GM23338 (cell line): ENCODE results near the gene RPA1. TPM values are rescaled to one million over a fixed set of nuclear protein-coding genes. Genes with fewer than 3 reads are reported as not detected.

Source experiments
- ATAC-seq: fragments of 200-7000 bp; cut with Tn5 transposase; 3 replicates; pipeline ENCODE4 v1.9.1; 2020
- DNase-seq: peaks from one replicate; pipeline ENCODE4 v3.0.0-alpha.2; 2015; ENCODE audit warnings: low spot score
- H2AFZ ChIP-seq: fragments of 200-600 bp; sonication (generic); 2 replicates; pipeline ENCODE4 v1.8.0; 2016; ENCODE audit warnings: antibody characterized with exemption, mild to moderate bottlenecking, moderate library complexity
- H3F3A ChIP-seq: fragments of 200-600 bp; sonication (generic); replicated peaks from 2 replicates; pipeline ENCODE4 v1.8.0; 2017; ENCODE audit warnings: antibody characterized with exemption, mixed run types, low read depth
- H3K27ac ChIP-seq: fragments of 200-600 bp; sonication (generic); 2 replicates; pipeline ENCODE4 v1.6.1; 2016; ENCODE audit warnings: low read depth
- H3K27me3 ChIP-seq: fragments of 200-600 bp; sonication (generic); 2 replicates; pipeline ENCODE4 v1.8.0; 2016; ENCODE audit warnings: mild to moderate bottlenecking, mixed run types, moderate library complexity; ENCODE audit not compliant: insufficient read depth
- H3K36me3 ChIP-seq: fragments of 200-600 bp; sonication (generic); 2 replicates; pipeline ENCODE4 v1.8.0; 2016; ENCODE audit warnings: mild to moderate bottlenecking; ENCODE audit not compliant: insufficient read depth
- H3K4me1 ChIP-seq: fragments of 200-600 bp; sonication (generic); 2 replicates; pipeline ENCODE4 v1.8.0; 2016; ENCODE audit warnings: mild to moderate bottlenecking, moderate library complexity; ENCODE audit not compliant: insufficient read depth
- H3K4me2 ChIP-seq: fragments of 200-600 bp; sonication (generic); 2 replicates; pipeline ENCODE4 v1.7.1; 2017; ENCODE audit warnings: mixed run types
- H3K4me3 ChIP-seq: fragments of 200-600 bp; sonication (generic); 2 replicates; pipeline ENCODE4 v1.6.1; 2016; ENCODE audit warnings: mixed run types
- H3K79me2 ChIP-seq: fragments of 200-600 bp; sonication (generic); replicated peaks from 2 replicates; pipeline ENCODE4 v1.8.0; 2017; ENCODE audit warnings: mild to moderate bottlenecking; ENCODE audit not compliant: insufficient read depth
- H3K9me2 ChIP-seq: fragments of 200-600 bp; sonication (generic); 2 replicates; pipeline ENCODE4 v1.8.0; 2017; ENCODE audit not compliant: insufficient read depth
- H4K20me1 ChIP-seq: fragments of 200-600 bp; sonication (generic); replicated peaks from 2 replicates; pipeline ENCODE4 v1.8.0; 2017; ENCODE audit warnings: mild to moderate bottlenecking; ENCODE audit not compliant: insufficient read depth
- H3K27ac Mint-ChIP-seq: 2 replicates; pipeline ENCODE4 v1.8.0; 2020; ENCODE audit warnings: inconsistent platforms, mild to moderate bottlenecking, moderate library complexity, mixed read lengths
- H3K27me3 Mint-ChIP-seq: 3 replicates; pipeline ENCODE4 v1.8.0; 2022; ENCODE audit warnings: low read depth, mild to moderate bottlenecking, moderate library complexity, mixed read lengths, inconsistent platforms; ENCODE audit not compliant: insufficient read depth, poor library complexity
- H3K36me3 Mint-ChIP-seq: 3 replicates; pipeline ENCODE4 v1.8.0; 2021; ENCODE audit warnings: low read depth, mild to moderate bottlenecking, inconsistent platforms, moderate library complexity, mixed read lengths
- H3K4me1 Mint-ChIP-seq: 3 replicates; pipeline ENCODE4 v1.8.0; 2020; ENCODE audit warnings: mild to moderate bottlenecking, inconsistent platforms, mixed read lengths
- H3K4me3 Mint-ChIP-seq: 3 replicates; pipeline ENCODE4 v1.8.0; 2021; ENCODE audit warnings: moderate library complexity, mild to moderate bottlenecking, inconsistent platforms, mixed read lengths
- H3K9me3 Mint-ChIP-seq: 3 replicates; pipeline ENCODE4 v1.8.0; 2020; ENCODE audit warnings: moderate library complexity, mild to moderate bottlenecking, inconsistent platforms, mixed read lengths
- ETS1 ChIP-seq: IDR thresholded peaks from 2 replicates; pipeline ENCODE4 v1.6.1; 2016; ENCODE audit warnings: antibody characterized with exemption
- EZH2 ChIP-seq: fragments of 200-600 bp; sonication (generic); IDR thresholded peaks from one replicate; pipeline ENCODE4 v1.8.0; 2017; ENCODE audit warnings: antibody characterized with exemption, mild to moderate bottlenecking, low read depth; ENCODE audit not compliant: unreplicated experiment
- JUNB ChIP-seq: IDR thresholded peaks from one replicate; pipeline ENCODE4 v1.6.1; 2016; ENCODE audit warnings: antibody characterized with exemption; ENCODE audit not compliant: unreplicated experiment
- NANOG ChIP-seq: IDR thresholded peaks from 2 replicates; pipeline ENCODE4 v1.6.1; 2016; ENCODE audit warnings: antibody characterized with exemption, borderline replicate concordance
- POLR2AphosphoS5 ChIP-seq: IDR thresholded peaks from 2 replicates; pipeline ENCODE4 v1.6.1; 2016; ENCODE audit warnings: antibody characterized with exemption, low read depth
- ZNF462 ChIP-seq: fragments of 250-450 bp; sonication (Bioruptor Pico); IDR thresholded peaks from 2 replicates; pipeline ENCODE4 v1.5.0; 2020; ENCODE audit warnings: mild to moderate bottlenecking, moderate library complexity
- polyA plus RNA-seq: library from polyadenylated mRNA; unstranded; fragments of >200 nt; fragmentation: Nextera tagmentation; extraction: Ambion mirVana; gene quantifications from 2 replicates; pipeline ENCODE4 v1.2.1, GENCODE V29; 2016
- total RNA-seq: library from RNA; depleted of rRNA; stranded (reverse); fragments of >200 nt; shearing (Covaris generic); gene quantifications from 2 replicates; pipeline ENCODE4 v1.2.3, GENCODE V29; 2014

Gene RPA1
- total and polyA plus RNA-seq, 2 experiments from 2014 or later = 33.7 to 52.1 TPM

GRCh38 chr17:1834380-1835149 lies 4.8 kb downstream of the RPA1 start (continued):
- TF ChIP-seq ETS1 = no peak
- no peak for TF ChIP-seq EZH2
- no peak for TF ChIP-seq JUNB
- TF ChIP-seq ZNF462 = no peak
- TF ChIP-seq POLR2AphosphoS5 = no peak

- no peak overlapping the region for H2AFZ ChIP-seq
- peaks cover 83% of the 10 kb centered on the region for H3K79me2 ChIP-seq
- peaks cover 35% of the 10 kb centered on the region for H3K36me3 Mint-ChIP-seq
Measured at GRCh38 chr17:1839516-1839915, 9.7 kb downstream of the RPA1 start.

More at GRCh38 chr17:1839516-1839915, 9.7 kb downstream of the RPA1 start:
- Histone ChIP-seq H3F3A (no peaks in the 10 kb centered on the region), H3K9me2 (no peaks in the 10 kb centered on the region), H3K4me2 (no peak overlapping the region), H3K36me3 (peaks cover 11% of the 10 kb centered on the region; the same call in 1 of the 2 replicates), H3K4me1 (no peaks in the 10 kb centered on the region), H3K4me3 (no peak overlapping the region), H3K27me3 (no peaks in the 10 kb centered on the region), H4K20me1 (peaks cover 29% of the 10 kb centered on the region), H3K27ac (no peak overlapping the region)
- TF ChIP-seq NANOG = no peak
- H3K27me3 Mint-ChIP-seq = peaks cover 1% of the 10 kb centered on the region
- no peak overlapping the region for H3K27ac Mint-ChIP-seq
- no peaks in the 10 kb centered on the region for H3K4me1 Mint-ChIP-seq
- DNase-seq (no peak), ATAC-seq (no peak)
- no peaks in the 10 kb centered on the region for H3K9me3 Mint-ChIP-seq
- no peak overlapping the region for H3K4me3 Mint-ChIP-seq
